GM06990 (cell line): ENCODE results near the gene B3GALT4.
"Not testable (repeated sequence)": the region's sequence is repeated elsewhere in the genome, so short reads cannot be mapped to it uniquely, and the experiment has no call there.

Experiments
- DNase-seq: peaks from one replicate; pipeline ENCODE4 v3.0.0-alpha.2; 2011; ENCODE audit not compliant: insufficient read length; ENCODE audit errors: extremely low read depth
- H3K27me3 ChIP-seq: replicated peaks from 2 replicates; pipeline ENCODE4 v1.6.0; 2011; ENCODE audit warnings: low read length; ENCODE audit not compliant: control insufficient read depth, insufficient read depth
- H3K36me3 ChIP-seq: 2 replicates; pipeline ENCODE4 v1.5.1; 2011; ENCODE audit warnings: low read length; ENCODE audit not compliant: control insufficient read depth, insufficient read depth
- H3K4me3 ChIP-seq: replicated peaks from 2 replicates; pipeline ENCODE4 v1.5.1; 2011; ENCODE audit warnings: low read depth, mild to moderate bottlenecking, control low read depth, low read length
- TF ChIP-seq, protein P1 (sequence below): IDR thresholded peaks from 2 replicates; pipeline ENCODE4 v1.5.1; 2011; ENCODE audit warnings: low read length, control low read depth, mild to moderate bottlenecking, inconsistent platforms; ENCODE audit not compliant: insufficient read depth, poor library complexity, severe bottlenecking

B3GALT4 gene

DNA sequence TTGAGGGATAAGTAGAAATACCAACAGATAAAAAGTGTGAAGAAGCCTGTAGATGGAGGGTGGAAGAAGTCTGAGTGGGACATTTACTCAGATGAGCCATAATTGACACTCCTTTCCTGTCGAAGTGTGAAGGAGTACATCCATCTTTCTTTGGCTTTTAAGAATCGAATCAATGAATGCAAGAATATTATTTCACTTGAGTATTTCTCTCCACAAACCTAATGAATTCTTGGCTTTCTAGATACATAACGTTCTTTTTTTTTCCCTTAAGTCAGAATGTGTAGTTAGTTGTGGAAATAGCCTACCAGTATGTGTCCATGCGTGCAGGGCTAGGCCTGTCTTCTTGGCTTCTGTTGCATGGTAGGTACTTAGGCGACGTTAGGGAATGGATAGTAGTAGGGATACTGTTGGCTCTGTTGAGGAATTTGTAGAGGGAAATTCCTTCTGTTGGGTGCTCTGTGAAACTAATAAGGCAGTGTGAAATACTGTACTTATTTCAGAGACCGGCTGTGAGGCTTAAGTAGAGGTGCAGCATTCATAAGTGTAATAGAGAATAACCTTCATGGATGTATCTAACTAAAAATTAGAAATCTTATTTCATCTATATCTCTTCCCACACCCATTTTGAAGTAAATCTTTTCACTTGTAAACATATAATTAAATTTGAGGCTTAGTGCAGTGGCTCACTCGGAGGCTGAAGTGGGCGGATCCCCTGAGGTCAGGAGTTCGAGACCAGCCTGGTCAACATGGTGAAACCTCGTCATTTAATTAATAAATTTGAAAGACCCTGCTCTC is 3.6 kb upstream of the B3GALT4 start:
- H3K4me3 ChIP-seq = peak overlapping the region; percentile 66
- H3K27me3 ChIP-seq = no peaks in the 10 kb centered on the region
- no peak for DNase-seq
- H3K36me3 ChIP-seq = peaks cover 19% of the 10 kb centered on the region
- TF ChIP-seq, protein P1, sequence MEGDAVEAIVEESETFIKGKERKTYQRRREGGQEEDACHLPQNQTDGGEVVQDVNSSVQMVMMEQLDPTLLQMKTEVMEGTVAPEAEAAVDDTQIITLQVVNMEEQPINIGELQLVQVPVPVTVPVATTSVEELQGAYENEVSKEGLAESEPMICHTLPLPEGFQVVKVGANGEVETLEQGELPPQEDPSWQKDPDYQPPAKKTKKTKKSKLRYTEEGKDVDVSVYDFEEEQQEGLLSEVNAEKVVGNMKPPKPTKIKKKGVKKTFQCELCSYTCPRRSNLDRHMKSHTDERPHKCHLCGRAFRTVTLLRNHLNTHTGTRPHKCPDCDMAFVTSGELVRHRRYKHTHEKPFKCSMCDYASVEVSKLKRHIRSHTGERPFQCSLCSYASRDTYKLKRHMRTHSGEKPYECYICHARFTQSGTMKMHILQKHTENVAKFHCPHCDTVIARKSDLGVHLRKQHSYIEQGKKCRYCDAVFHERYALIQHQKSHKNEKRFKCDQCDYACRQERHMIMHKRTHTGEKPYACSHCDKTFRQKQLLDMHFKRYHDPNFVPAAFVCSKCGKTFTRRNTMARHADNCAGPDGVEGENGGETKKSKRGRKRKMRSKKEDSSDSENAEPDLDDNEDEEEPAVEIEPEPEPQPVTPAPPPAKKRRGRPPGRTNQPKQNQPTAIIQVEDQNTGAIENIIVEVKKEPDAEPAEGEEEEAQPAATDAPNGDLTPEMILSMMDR = no peak

- no peak for DNase-seq
- Histone ChIP-seq H3K27me3 (no peaks in the 10 kb centered on the region), H3K4me3 (peak overlapping the region; percentile 66), H3K36me3 (peaks cover 17% of the 10 kb centered on the region)
- TF ChIP-seq, protein P1 = no peak
Observed at GRCh38 chr6:33273924-33274902, 2.7 kb upstream of the B3GALT4 start.

- H3K4me3 ChIP-seq = peak overlapping the region; percentile 66
- H3K36me3 ChIP-seq = peaks cover 26% of the 10 kb centered on the region
- not testable (repeated sequence) for DNase-seq, H3K27me3 ChIP-seq
Observed at GRCh38 chr6:33275795-33276580, 935 bp upstream of the B3GALT4 start.

DNA sequence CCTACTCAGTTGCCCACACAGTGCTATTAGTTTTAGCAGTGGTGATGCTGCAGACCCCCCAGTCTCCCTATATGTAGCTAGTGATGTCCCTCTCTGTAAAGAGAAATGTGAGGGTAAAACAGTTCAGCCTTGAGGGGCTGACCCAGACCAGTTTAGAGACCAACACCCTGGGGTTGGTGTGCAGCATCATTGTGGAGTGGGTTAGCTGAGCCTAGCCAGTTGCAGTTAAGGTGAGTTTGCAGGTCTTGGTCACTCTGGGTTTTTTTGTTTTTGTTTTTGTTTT is 401 bp upstream of the B3GALT4 start:
- H3K4me3 ChIP-seq = peak overlapping the region; percentile 66
- no peak for DNase-seq
- H3K27me3 ChIP-seq = no peaks in the 10 kb centered on the region
- TF ChIP-seq, protein P1 = no peak
- H3K36me3 ChIP-seq = peaks cover 26% of the 10 kb centered on the region

DNA sequence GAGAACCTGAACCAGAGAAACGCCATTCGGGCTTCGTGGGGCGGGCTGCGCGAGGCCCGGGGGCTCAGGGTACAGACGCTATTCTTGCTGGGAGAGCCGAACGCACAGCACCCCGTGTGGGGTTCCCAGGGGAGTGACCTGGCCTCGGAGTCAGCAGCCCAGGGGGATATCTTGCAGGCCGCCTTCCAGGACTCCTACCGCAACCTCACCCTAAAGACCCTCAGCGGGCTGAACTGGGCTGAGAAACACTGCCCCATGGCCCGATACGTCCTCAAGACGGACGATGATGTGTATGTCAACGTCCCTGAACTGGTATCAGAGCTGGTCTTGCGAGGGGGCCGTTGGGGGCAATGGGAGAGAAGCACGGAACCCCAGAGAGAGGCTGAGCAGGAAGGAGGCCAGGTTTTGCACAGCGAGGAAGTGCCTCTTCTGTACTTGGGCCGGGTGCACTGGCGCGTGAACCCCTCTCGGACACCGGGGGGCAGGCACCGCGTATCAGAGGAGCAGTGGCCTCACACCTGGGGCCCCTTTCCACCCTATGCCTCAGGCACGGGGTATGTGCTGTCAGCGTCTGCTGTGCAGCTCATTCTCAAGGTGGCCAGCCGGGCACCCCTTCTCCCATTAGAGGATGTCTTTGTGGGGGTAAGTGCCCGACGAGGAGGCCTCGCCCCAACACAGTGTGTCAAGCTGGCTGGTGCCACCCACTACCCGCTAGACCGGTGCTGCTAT is 904 bp downstream of the B3GALT4 start:
- H3K27me3 ChIP-seq = no peaks in the 10 kb centered on the region
- H3K4me3 ChIP-seq = peak overlapping the region; percentile 66
- peaks cover 27% of the 10 kb centered on the region for H3K36me3 ChIP-seq
- peak; percentile 77 for DNase-seq
- TF ChIP-seq, protein P1 = no peak
